Measurements from ENCODE around the gene TMEM145. TPM values are rescaled to one million over a fixed set of nuclear protein-coding genes. Genes with fewer than 3 reads are reported as not detected.

Gene TMEM145
- total RNA-seq, 2 experiments from 2014 or later: 1.8 TPM; not detected in 1

GRCh38 chr19:42306646-42307045 is 6.5 kb upstream of the TMEM145 start:
- Histone ChIP-seq H4K20me1 (ENCODE audit: insufficient read depth, low read length) (no peaks in the 10 kb centered on the region), H3K79me2 (ENCODE audit: insufficient read depth, low read depth, low read length) (peaks cover 2% of the 10 kb centered on the region; the same call in 1 of the 2 replicates), H3K9me3 (ENCODE audit: low read length) (no peaks in the 10 kb centered on the region), H3K27ac (ENCODE audit: low read depth, low read length, poor library complexity, severe bottlenecking) (no peak overlapping the region), H3K4me3 (ENCODE audit: low read depth, low read length, poor library complexity, severe bottlenecking) (no peak overlapping the region), H3K4me2 (ENCODE audit: low read length) (no peak overlapping the region), H3K4me1 (ENCODE audit: insufficient read depth, low read length, poor library complexity, severe bottlenecking) (peaks cover 9% of the 10 kb centered on the region), H2AFZ (ENCODE audit: low read length) (no peak overlapping the region), H3K9me2 (ENCODE audit: insufficient read depth, low read length) (no peaks in the 10 kb centered on the region), H3K36me3 (ENCODE audit: insufficient read depth, low read length) (no peaks in the 10 kb centered on the region)
- intact Hi-C loops (cut with micrococcal nuclease; ENCODE audit: unreplicated experiment): no loop called here
- no TSS peak for BruUV-seq (replicated peaks)
- ChIA-PET POLR2A (no interaction called here), CTCF (ENCODE audit: unreplicated experiment) (no interaction called here)
- TF ChIP-seq CTCF (conservative IDR thresholded peaks at IDR 0.05; ENCODE audit: low read length) (no peak), EZH2phosphoT487 (IDR thresholded peaks at IDR 0.05; ENCODE audit: borderline replicate concordance, low read depth, low read length) (no peak)
- DNase-seq (ENCODE audit: low spot score): no peak

GRCh38 chr19:42309686-42310085 is 3.4 kb upstream of the TMEM145 start:
- TF ChIP-seq CTCF (conservative IDR thresholded peaks at IDR 0.05; ENCODE audit: low read length): no peak
- no peak for TF ChIP-seq EZH2phosphoT487 (IDR thresholded peaks at IDR 0.05; ENCODE audit: borderline replicate concordance, low read depth, low read length)
- no peaks in the 10 kb centered on the region for H3K79me2 ChIP-seq (ENCODE audit: insufficient read depth, low read depth, low read length)
- H2AFZ ChIP-seq (ENCODE audit: low read length): no peak overlapping the region
- H3K9me2 ChIP-seq (ENCODE audit: insufficient read depth, low read length): no peaks in the 10 kb centered on the region
- no peaks in the 10 kb centered on the region for H4K20me1 ChIP-seq (ENCODE audit: insufficient read depth, low read length)
- no peaks in the 10 kb centered on the region for H3K36me3 ChIP-seq (ENCODE audit: insufficient read depth, low read length)
- POLR2A ChIA-PET: no interaction called here
- no peak overlapping the region for H3K27ac ChIP-seq (ENCODE audit: low read depth, low read length, poor library complexity, severe bottlenecking)
- intact Hi-C loops (cut with micrococcal nuclease; ENCODE audit: unreplicated experiment): no loop called here
- H3K4me2 ChIP-seq (ENCODE audit: low read length): no peak overlapping the region
- H3K4me3 ChIP-seq (ENCODE audit: low read depth, low read length, poor library complexity, severe bottlenecking): no peak overlapping the region
- no peaks in the 10 kb centered on the region for H3K9me3 ChIP-seq (ENCODE audit: low read length)
- BruUV-seq (replicated peaks): no TSS peak
- peaks cover 6% of the 10 kb centered on the region for H3K4me1 ChIP-seq (ENCODE audit: insufficient read depth, low read length, poor library complexity, severe bottlenecking)
- CTCF ChIA-PET (ENCODE audit: unreplicated experiment): no interaction called here
- no peak for DNase-seq (ENCODE audit: low spot score)

GRCh38 chr19:42311657-42312056 is 1.5 kb upstream of the TMEM145 start:
- no peak overlapping the region for H3K27ac ChIP-seq (ENCODE audit: low read depth, low read length, poor library complexity, severe bottlenecking)
- H3K4me1 ChIP-seq (ENCODE audit: insufficient read depth, low read length, poor library complexity, severe bottlenecking): peaks cover 11% of the 10 kb centered on the region
- no TSS peak for BruUV-seq (replicated peaks)
- TF ChIP-seq EZH2phosphoT487 (IDR thresholded peaks at IDR 0.05; ENCODE audit: borderline replicate concordance, low read depth, low read length) (no peak), CTCF (conservative IDR thresholded peaks at IDR 0.05; ENCODE audit: low read length) (peak; percentile 40; the same call in 1 of the 2 replicates)
- H3K9me3 ChIP-seq (ENCODE audit: low read length): no peaks in the 10 kb centered on the region
- no peaks in the 10 kb centered on the region for H3K9me2 ChIP-seq (ENCODE audit: insufficient read depth, low read length)
- no peak overlapping the region for H2AFZ ChIP-seq (ENCODE audit: low read length)
- DNase-seq (ENCODE audit: low spot score): no peak
- H3K4me2 ChIP-seq (ENCODE audit: low read length): no peak overlapping the region
- H4K20me1 ChIP-seq (ENCODE audit: insufficient read depth, low read length): no peaks in the 10 kb centered on the region
- ChIA-PET POLR2A (no interaction called here), CTCF (ENCODE audit: unreplicated experiment) (no interaction called here)
- H3K79me2 ChIP-seq (ENCODE audit: insufficient read depth, low read depth, low read length): no peaks in the 10 kb centered on the region
- intact Hi-C loops (cut with micrococcal nuclease; ENCODE audit: unreplicated experiment): no loop called here
- H3K36me3 ChIP-seq (ENCODE audit: insufficient read depth, low read length): no peaks in the 10 kb centered on the region
- H3K4me3 ChIP-seq (ENCODE audit: low read depth, low read length, poor library complexity, severe bottlenecking): no peak overlapping the region

Measured in OCI-LY7 (cell line).